ENCODE results near the gene CNN3. TPM values are rescaled to one million over a fixed set of nuclear protein-coding genes. Genes with fewer than 3 reads are reported as not detected.

Gene CNN3
- total RNA-seq, 3 donors from 2014 or later, result 146 to 330 (median 195) TPM

DNA sequence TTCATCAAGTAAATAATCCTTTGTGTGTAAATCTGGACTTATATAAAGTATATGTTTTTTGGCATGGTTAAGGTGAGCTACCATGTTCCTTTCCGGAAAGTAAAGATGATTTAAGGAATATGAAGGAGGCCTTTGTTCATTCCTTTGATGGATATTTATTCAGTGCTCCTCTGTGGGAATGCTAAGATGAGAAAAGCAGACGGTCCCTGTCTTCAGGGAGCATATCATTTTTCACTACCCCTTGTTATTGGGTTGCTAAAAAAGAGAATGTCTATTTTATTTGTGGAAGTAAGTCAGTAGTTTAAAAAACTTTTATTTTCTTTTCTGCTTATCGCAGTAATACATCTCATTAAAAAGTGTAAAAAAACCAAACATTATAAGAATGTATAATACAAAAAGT is 35.1 kb upstream of the CNN3 start:
- H3K27me3 ChIP-seq, result no peaks in the 10 kb centered on the region
- TF ChIP-seq POLR2A (IDR thresholded peaks at IDR 0.05), result no peak
- no peak for TF ChIP-seq POLR2AphosphoS5 (IDR thresholded peaks at IDR 0.05)
- TF ChIP-seq, protein P1, sequence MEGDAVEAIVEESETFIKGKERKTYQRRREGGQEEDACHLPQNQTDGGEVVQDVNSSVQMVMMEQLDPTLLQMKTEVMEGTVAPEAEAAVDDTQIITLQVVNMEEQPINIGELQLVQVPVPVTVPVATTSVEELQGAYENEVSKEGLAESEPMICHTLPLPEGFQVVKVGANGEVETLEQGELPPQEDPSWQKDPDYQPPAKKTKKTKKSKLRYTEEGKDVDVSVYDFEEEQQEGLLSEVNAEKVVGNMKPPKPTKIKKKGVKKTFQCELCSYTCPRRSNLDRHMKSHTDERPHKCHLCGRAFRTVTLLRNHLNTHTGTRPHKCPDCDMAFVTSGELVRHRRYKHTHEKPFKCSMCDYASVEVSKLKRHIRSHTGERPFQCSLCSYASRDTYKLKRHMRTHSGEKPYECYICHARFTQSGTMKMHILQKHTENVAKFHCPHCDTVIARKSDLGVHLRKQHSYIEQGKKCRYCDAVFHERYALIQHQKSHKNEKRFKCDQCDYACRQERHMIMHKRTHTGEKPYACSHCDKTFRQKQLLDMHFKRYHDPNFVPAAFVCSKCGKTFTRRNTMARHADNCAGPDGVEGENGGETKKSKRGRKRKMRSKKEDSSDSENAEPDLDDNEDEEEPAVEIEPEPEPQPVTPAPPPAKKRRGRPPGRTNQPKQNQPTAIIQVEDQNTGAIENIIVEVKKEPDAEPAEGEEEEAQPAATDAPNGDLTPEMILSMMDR (IDR thresholded peaks at IDR 0.05), result no peak
- no peak overlapping the region for H3K4me3 ChIP-seq
- intact Hi-C loops (cut with DNase I; ENCODE audit: low total_unique reads), result no loop called here
- no peak for DNase-seq (ENCODE audit: low spot score in 2 of 2)
- no peaks in the 10 kb centered on the region for H3K9me3 ChIP-seq
- H3K4me1 ChIP-seq, result no peaks in the 10 kb centered on the region
- no peaks in the 10 kb centered on the region for H3K36me3 ChIP-seq
- H3K27ac ChIP-seq, result no peak overlapping the region

DNA sequence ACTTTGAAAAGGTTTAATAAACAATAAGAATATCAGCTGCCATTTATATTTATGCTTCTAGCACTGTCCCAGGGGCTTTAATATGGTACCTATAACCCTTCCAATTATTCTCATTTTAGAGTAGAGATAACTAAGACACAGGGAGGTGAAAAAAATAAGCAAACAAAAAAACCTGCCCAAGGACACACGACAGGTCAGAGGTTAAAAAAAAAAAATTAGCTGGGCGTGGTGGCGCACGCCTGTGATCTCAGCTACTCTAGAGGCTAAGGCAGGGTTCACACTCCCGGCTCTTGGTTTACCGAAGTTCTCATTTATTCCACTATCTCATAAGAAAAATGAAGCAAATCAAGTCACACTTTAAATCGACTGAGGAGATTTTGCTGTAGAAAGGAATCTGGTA is 34.7 kb upstream of the CNN3 start:
- no peaks in the 10 kb centered on the region for H3K27me3 ChIP-seq
- H3K9me3 ChIP-seq, result no peaks in the 10 kb centered on the region
- H3K36me3 ChIP-seq, result no peaks in the 10 kb centered on the region
- no peak for TF ChIP-seq POLR2AphosphoS5 (IDR thresholded peaks at IDR 0.05)
- TF ChIP-seq, protein P1 (IDR thresholded peaks at IDR 0.05), result no peak
- TF ChIP-seq POLR2A (IDR thresholded peaks at IDR 0.05), result no peak
- no peak for DNase-seq (ENCODE audit: low spot score in 2 of 2)
- H3K27ac ChIP-seq, result no peak overlapping the region
- H3K4me1 ChIP-seq, result no peaks in the 10 kb centered on the region
- H3K4me3 ChIP-seq, result no peak overlapping the region
- intact Hi-C loops (cut with DNase I; ENCODE audit: low total_unique reads), result no loop called here

DNA sequence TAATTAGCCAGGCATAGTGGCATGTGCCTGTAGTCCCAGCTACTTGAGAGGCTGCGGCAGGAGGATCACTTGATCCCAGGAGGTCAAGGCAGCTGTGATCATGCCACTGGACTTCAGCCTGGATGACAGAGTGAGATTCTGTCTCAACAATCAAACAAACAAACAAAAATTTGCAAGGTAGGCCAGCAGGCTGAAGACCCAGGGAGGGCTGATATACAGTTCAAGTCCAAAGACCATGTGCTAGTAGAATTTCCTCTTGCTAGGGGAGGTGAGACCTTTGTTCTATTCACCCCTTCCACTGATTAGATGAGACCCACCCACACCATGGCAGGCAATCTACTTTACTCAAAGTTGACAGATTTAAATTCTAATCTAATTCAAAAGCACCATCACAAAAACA is 31.2 kb upstream of the CNN3 start:
- DNase-seq (ENCODE audit: low spot score in 2 of 2), result no peak
- intact Hi-C loops (cut with DNase I; ENCODE audit: low total_unique reads), result no loop called here
- H3K4me3 ChIP-seq, result no peak overlapping the region
- H3K27me3 ChIP-seq, result no peaks in the 10 kb centered on the region
- H3K36me3 ChIP-seq, result no peaks in the 10 kb centered on the region
- H3K9me3 ChIP-seq, result no peaks in the 10 kb centered on the region
- no peak for TF ChIP-seq POLR2A (IDR thresholded peaks at IDR 0.05)
- TF ChIP-seq, protein P1 (IDR thresholded peaks at IDR 0.05), result no peak
- no peak for TF ChIP-seq POLR2AphosphoS5 (IDR thresholded peaks at IDR 0.05)
- H3K27ac ChIP-seq, result no peak overlapping the region
- no peaks in the 10 kb centered on the region for H3K4me1 ChIP-seq

DNA sequence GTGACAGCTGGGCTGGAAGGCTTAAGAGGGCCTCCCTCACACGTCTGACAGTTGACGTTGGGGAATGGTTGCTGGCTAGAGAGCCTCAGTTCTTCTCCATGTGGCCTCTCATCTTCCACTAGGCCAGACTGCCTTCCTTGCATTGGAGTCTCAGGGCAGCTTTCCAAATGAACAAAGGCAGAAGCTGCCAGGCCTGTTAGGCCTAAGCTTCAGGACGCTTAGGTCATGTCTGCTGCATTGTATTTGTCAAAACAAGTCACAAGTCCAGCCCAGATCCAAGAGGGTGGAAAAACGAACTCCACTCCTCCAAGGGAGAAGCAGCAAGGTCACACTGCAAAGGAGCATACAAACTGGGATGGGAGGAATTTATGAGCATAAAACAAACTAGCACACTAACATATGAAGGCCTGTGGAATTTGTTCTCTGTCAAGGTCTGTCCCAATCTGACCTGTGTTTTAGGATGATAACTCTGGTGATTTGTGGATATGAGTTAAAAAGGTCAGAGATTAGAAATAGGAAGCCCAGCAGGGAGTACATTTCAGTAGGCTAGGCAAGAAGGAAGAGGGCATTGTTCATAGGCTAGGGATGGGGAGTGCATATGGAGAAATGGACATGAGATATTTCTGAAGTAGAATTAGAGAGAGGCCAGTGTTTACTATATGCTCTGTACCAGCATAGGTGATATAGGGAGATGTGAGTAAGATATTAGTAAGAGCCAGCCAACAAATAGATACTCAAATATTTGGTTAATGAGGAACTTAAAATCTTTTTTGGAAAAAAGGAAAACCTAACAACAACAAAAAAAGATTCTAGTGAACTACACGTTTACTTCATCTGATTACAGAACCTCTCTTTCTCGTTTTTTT is 29.1 kb upstream of the CNN3 start:
- intact Hi-C loops (cut with DNase I; ENCODE audit: low total_unique reads), result no loop called here
- no peak for DNase-seq (ENCODE audit: low spot score in 2 of 2)
- Histone ChIP-seq H3K27me3 (no peaks in the 10 kb centered on the region), H3K4me1 (no peaks in the 10 kb centered on the region), H3K27ac (peak overlapping the region; percentile 0 to 34), H3K4me3 (no peak overlapping the region), H3K9me3 (no peaks in the 10 kb centered on the region), H3K36me3 (no peaks in the 10 kb centered on the region)
- no peak for TF ChIP-seq POLR2A (IDR thresholded peaks at IDR 0.05)
- TF ChIP-seq POLR2AphosphoS5 (IDR thresholded peaks at IDR 0.05), result no peak
- TF ChIP-seq, protein P1 (IDR thresholded peaks at IDR 0.05), result no peak

Measured in breast epithelium (tissue), 4 donors.